Left renal cortex interstitium (tissue), 4 donors: Measurements from ENCODE around the gene ZFAND2B. TPM values are rescaled to one million over a fixed set of nuclear protein-coding genes. Genes with fewer than 3 reads are reported as not detected.
"Not testable (repeated sequence)": the region's sequence is repeated elsewhere in the genome, so short reads cannot be mapped to it uniquely, and the experiment has no call there.

Experiments used
- DNase-seq, 4 donors: peaks; one replicate each; pipeline ENCODE4 v3.0.0-alpha.2; 2013; ENCODE audit warnings: low read depth in 4 of 4, low spot score in 2 of 4, missing footprints in 1 of 4
- polyA plus RNA-seq, 4 donors: library from polyadenylated mRNA; unstranded; fragments of 120-200 nt; gene quantifications; one replicate each; pipeline ENCODE4 v1.2.1, GENCODE V29; 2013; ENCODE audit not compliant: insufficient read length in 4 of 4

ZFAND2B gene
- polyA plus RNA-seq, 4 donors, result 34.0 to 51.5 (median 43.8) TPM

DNA sequence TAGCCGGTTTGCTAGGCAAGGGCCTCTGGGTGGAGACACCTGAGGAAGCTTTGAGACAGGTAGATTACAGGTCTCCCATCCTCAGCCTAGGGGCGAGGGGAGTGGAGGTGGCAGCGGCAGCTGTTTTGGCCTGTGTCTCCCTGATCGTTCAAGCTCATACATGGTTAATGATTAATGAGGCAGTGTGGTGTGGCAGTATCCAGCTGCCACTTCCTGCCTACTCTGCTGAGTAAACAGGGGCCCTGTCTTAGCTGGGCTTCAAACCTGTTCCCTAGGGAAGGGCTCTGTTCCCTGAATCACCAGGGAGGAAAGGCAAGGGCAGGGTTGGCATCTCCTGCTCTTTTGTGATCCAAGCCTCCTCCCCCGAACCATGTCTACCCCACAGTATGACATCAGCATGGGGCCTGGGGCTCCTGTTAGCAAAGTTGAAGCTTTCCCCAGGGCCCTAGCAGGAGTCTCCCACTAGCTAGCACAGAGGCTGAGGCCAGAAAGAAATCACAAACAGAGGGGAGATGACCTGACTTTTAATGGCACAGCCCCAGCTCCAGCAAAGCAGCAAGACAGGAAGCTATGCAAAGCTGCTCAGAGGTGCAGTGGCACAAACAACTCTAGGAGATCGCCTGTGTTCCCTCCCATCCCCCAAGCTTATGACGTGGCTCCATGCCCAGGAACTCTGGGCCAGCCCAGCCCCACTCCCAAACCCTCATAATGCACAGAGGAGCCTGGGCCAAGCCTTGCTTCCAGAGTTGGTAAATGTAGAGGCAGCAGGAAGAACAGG is 42.8 kb downstream of the ZFAND2B start:
- peak in 1 of 4 donors; percentile 29 for DNase-seq

DNA sequence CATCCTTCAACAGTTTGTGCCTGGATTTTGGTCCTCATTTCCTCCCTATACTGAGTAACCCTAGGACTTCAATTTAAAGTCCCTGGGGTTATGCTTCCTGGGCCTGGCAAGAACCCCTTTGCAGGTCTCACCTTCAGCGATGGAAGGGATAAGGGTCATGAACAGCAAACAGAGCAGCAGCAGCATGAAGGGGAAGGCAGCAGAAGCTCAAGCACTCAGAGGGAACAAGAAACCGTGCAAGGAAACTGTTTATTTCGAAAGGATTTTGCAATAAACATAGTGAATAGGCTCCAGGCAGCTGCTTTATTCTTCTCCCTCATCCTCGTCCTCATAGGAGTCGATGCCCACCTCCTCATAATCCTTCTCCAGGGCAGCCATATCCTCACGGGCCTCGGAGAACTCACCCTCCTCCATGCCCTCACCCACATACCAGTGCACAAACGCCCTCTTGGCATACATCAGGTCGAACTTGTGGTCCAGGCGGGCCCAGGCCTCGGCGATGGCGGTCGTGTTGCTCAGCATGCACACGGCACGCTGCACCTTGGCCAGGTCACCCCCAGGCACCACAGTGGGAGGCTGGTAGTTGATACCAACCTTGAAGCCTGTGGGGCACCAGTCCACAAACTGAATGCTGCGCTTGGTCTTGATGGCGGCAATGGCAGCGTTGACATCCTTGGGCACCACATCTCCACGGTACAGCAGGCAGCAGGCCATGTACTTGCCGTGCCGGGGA is 43.6 kb downstream of the ZFAND2B start:
- no peak for DNase-seq

DNA sequence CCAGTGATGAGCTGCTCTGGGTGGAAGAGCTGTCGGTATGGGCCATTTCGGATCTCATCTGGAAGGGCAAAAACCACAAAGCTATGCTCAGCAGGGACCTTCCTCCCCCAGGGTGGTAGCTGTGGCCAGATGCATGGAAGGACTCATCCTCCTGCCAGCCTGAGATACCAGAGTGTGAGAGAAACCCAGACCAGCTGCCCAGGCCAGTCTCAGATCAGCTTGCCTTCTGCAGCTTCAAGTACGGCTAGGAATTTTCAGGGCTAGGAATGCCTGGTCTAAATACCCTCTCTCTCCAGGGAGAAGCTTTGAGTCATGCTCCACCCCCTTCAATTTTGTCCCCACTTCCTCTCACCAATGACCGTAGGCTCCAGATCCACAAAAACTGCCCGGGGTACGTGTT is 45.1 kb downstream of the ZFAND2B start:
- no peak for DNase-seq

DNA sequence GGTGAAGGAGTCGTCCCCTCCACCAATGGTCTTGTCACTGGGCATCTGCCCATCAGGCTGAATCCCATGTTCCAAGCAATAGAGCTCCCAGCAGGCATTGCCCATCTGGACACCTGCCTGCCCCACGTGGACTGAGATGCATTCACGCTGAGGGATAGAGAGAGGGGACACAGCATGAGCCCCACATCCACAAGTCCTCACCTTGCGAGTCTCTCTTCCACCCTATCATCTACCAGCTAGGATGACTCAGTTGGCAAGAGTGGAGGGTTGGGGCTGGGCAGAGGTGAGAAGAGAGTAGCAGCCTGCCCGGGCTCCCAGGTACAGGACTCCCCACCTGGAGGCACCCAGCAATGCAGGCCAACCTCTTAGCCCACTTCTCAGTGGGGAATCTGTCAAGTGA is 45.5 kb downstream of the ZFAND2B start:
- DNase-seq, result no peak

DNA sequence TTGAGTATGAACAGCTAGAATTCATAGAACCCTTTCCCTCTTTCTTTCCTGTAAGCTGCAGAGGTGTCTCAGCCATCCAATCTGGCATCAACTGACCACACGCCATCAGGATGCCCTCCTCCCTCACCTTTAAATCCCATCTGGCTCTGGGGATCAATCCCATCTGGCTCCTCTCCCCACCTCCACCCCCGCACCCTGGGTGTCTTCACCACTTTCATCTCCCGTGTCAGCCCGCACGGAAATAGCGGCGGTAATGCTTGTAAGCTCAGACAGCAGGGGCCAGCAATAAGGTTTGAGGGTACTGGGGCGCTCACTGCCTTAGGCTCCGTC is 46.0 kb downstream of the ZFAND2B start:
- DNase-seq, result no peak

DNA sequence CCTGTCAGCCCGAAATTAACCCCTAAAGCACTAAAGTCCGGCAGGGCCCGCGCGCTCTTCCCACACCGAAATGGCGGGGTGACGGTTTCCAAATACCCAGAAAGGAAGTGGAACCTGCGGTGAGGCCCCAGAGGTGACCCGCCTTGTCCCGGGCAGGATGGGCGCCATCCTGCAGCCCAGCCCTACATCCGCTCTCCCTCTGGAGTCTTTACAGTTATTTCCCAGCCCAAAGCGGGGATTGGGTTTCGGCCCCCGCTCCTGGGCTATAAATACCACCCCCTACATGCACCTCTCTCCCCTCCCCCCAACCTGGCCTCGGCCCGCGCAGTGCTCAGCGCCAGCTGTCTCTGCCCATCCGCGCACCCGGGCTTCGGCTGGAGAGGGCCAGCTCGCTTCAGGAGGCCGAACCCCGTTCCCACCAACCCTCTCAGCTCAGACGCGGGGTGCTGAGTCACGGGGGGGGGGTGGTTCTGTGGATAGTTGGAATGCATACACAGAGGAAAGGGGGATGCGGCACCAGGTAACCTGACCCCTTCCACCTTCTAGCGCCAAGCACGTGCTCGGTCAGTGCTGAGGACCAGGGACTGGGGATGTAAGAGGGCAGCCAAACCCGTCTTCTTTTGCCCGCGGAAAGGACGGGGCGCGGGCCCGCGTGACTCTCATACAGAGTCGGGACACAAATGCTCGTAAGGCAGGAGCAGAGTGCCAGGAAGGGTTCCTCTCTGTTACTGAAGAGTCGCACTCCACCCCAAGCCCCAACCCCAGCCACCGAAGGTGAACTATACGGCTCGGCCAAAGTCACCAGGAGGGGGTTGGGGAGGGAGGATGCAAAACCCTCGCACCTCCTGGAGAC is 46.5 kb downstream of the ZFAND2B start, which contains the start of gene TUBA4B:
TSS of gene TUBA4B (plus strand) at position 344 of the 853 bp plus-strand sequence. CDS start at position 509, 165 bp downstream.
- DNase-seq, result no peak

DNA sequence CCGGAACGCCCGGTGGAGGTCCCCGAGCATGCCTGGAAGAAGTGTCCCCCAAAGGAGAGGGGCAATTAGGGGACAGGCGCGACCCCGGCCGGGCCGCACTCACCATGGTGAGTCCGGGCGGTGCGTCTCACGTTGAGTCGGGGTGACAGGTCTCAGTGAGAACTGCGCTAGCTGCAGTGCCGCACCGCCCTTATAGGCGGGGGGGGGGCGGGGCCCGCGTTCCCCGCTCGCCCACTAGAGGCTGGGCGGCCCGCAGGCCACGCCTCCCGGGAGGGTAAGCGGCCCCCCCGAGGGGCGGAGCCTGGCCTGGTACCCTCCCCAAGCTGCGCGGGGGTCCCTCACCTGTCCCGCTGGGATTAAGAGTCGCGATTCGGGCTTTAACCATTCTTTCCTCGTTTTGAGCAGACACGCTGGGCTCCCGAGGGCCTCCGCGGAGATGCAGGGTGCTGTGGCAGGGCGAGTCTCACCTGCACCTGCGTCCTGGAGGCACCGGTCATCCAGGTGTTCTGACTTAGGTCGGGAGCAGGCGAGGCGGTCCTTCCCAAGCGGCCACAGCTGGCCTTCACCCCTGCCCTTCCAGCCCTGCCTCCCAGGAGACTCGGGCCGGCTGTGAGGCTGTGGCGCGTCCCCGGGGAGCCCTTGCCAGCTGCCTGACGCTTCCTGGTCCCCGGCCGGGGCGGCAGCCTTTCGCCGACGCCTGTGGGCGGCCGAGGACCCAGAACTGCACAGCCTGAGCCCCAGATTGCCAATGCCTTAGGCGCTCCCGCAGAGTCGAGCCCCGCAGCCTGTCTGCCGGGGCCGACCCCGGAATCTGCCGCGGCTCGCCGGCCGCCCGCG is 47.4 kb downstream of the ZFAND2B start, which contains the start of gene TUBA4A:
TSS of gene TUBA4A (minus strand) at position 166 of the 837 bp plus-strand sequence. CDS start at position 106, 60 bp downstream.
- no peak for DNase-seq

DNA sequence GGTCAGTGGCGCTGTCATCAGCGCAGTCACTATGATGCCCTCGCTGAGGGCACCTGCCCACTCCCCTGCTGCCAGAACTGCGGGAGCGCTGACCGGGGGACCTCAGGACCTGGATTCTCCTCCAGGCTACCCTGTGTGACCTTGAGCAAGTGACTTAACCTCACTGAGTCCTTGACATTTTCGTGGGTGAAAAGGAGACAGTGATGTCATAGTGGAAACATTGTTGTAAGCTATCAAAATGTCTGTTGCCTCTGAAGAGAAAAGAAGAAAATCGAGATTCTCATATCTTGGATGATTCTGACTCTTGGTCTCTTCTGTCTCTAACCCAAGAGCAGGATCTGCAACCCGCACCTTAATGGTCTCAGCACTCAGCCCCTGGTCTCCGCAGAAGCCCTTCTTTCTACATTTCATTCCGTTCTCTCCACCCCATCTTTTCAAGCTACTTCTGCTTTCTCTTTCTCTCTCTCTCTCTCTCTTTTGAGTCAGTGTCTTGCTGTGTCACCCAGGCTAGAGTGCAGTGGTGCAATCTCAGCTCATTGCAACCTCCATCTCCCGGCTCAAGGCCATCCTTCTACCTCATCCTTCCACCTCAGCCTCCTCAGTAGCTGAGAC is 48.1 kb downstream of the ZFAND2B start:
- no peak for DNase-seq

DNA sequence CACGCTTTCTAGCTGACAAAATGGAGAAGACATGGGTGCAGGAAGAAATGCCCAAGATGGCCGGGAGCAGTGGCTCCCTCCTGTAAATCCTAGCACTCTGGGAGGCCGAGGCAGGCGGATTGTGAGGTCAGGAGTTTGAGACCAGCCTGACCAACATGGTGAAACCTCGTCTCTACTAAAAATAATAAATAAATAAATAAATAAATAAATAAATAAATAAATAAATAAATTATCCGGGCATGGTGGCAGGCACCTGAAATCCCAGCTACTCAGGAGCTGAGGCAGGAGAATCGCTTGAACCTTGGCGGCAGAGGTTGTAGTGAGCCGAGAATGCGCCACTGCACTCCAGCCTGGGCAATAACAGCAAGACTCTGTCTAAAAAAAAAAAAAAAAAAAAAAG is 52.4 kb downstream of the ZFAND2B start:
- not testable (repeated sequence) for DNase-seq

Other genes with a start within 250 kb of the ZFAND2B start
- under 1 TPM in 2 of 4 donors, not detected in 2; 0.06 to 0.13 TPM for gene CDK5R2, start 247.1 kb upstream of the ZFAND2B start, polyA plus RNA-seq
- gene FEV, start 221.6 kb upstream of the ZFAND2B start, polyA plus RNA-seq, result under 1 TPM in 1 of 4 donors, not detected in 3; 0.13 TPM
- not detected for gene CRYBA2, start 213.4 kb upstream of the ZFAND2B start, polyA plus RNA-seq
- under 1 TPM; 0.24 to 0.73 (median 0.34) TPM for gene CFAP65, start 165.3 kb upstream of the ZFAND2B start, polyA plus RNA-seq
- gene IHH, start 145.9 kb upstream of the ZFAND2B start, polyA plus RNA-seq, result 1 to 10 TPM; 1.7 to 2.7 (median 1.8) TPM
- gene NHEJ1, start 46.0 kb upstream of the ZFAND2B start, polyA plus RNA-seq, result 10 to 100 TPM; 17.5 to 20.3 (median 19.8) TPM
- 10 to 100 TPM; 10.8 to 30.1 (median 20.6) TPM for gene SLC23A3, start 36.8 kb upstream of the ZFAND2B start, polyA plus RNA-seq
- gene CNPPD1, start 29.9 kb upstream of the ZFAND2B start, polyA plus RNA-seq, result 10 to 100 TPM; 61.9 to 75.0 (median 65.2) TPM
- gene RETREG2, start 28.5 kb upstream of the ZFAND2B start, polyA plus RNA-seq, result 100 to 1,000 TPM; 106 to 125 (median 120) TPM
- 10 to 100 TPM; 34.8 to 50.4 (median 35.0) TPM for gene ABCB6, start 12.2 kb downstream of the ZFAND2B start, polyA plus RNA-seq
- gene ATG9A, start 22.9 kb downstream of the ZFAND2B start, polyA plus RNA-seq, result 10 to 100 TPM; 39.7 to 46.4 (median 42.8) TPM
- gene ANKZF1, start 23.0 kb downstream of the ZFAND2B start, polyA plus RNA-seq, result 10 to 100 TPM; 36.0 to 86.5 (median 60.2) TPM
- gene GLB1L, start 38.7 kb downstream of the ZFAND2B start, polyA plus RNA-seq, result 10 to 100 TPM; 16.5 to 24.9 (median 24.1) TPM
- 10 to 100 TPM; 37.9 to 44.0 (median 41.0) TPM for gene STK16, start 38.7 kb downstream of the ZFAND2B start, polyA plus RNA-seq
- gene TUBA4B, start 46.5 kb downstream of the ZFAND2B start, polyA plus RNA-seq, result under 1 TPM; 0.49 to 0.94 (median 0.86) TPM
- 10 to 100 TPM; 31.7 to 39.1 (median 33.6) TPM for gene TUBA4A, start 47.1 kb downstream of the ZFAND2B start, polyA plus RNA-seq
- 10 to 100 TPM; 68.5 to 91.1 (median 75.5) TPM for gene DNAJB2, start 72.6 kb downstream of the ZFAND2B start, polyA plus RNA-seq
- under 1 TPM; 0.16 to 0.57 (median 0.22) TPM for gene PTPRN, start 102.6 kb downstream of the ZFAND2B start, polyA plus RNA-seq
- not detected for gene RESP18, start 126.0 kb downstream of the ZFAND2B start, polyA plus RNA-seq
- gene DNPEP, start 181.1 kb downstream of the ZFAND2B start, polyA plus RNA-seq, result 10 to 100 TPM; 54.3 to 73.8 (median 69.2) TPM
- gene DES, start 211.6 kb downstream of the ZFAND2B start, polyA plus RNA-seq, result 1 to 10 TPM; 7.4 to 9.3 (median 8.1) TPM
- gene SPEG, start 228.1 kb downstream of the ZFAND2B start, polyA plus RNA-seq, result 10 to 100 TPM; 10.7 to 18.1 (median 14.7) TPM